Hippocampal formation (tissue), 2 donors: ENCODE data around the gene ZBP1.

ENCODE experiments used
- DNase-seq, 2 donors: peaks; one replicate each; lab custom pipeline; 2025; lab: John Stamatoyannopoulos, UW

Gene ZBP1

GRCh38 chr20:57598491-57598890 is 21.7 kb downstream of the ZBP1 start:
- DNase-seq, result no peak

- no peak for DNase-seq
Observed at GRCh38 chr20:57598060-57598459, 22.2 kb downstream of the ZBP1 start.

GRCh38 chr20:57596998-57597939 is 23.0 kb downstream of the ZBP1 start:
- DNase-seq, result peak; percentile 28 to 35

GRCh38 chr20:57596358-57596757 is 23.9 kb downstream of the ZBP1 start:
- DNase-seq, result no peak

- DNase-seq, result no peak
Observed at GRCh38 chr20:57595041-57596030, 24.9 kb downstream of the ZBP1 start.

- DNase-seq, result no peak
Observed at GRCh38 chr20:57594092-57594951, 25.9 kb downstream of the ZBP1 start.

- no peak for DNase-seq
Observed at GRCh38 chr20:57593134-57593886, 26.9 kb downstream of the ZBP1 start.

GRCh38 chr20:57592263-57593092 is 27.7 kb downstream of the ZBP1 start:
- DNase-seq, result no peak

GRCh38 chr20:57591289-57592229 is 28.7 kb downstream of the ZBP1 start:
- DNase-seq, result no peak

GRCh38 chr20:57590485-57591288 is 29.5 kb downstream of the ZBP1 start:
- no peak for DNase-seq

- no peak for DNase-seq
Observed at GRCh38 chr20:57589728-57590484, 30.3 kb downstream of the ZBP1 start.

DNA sequence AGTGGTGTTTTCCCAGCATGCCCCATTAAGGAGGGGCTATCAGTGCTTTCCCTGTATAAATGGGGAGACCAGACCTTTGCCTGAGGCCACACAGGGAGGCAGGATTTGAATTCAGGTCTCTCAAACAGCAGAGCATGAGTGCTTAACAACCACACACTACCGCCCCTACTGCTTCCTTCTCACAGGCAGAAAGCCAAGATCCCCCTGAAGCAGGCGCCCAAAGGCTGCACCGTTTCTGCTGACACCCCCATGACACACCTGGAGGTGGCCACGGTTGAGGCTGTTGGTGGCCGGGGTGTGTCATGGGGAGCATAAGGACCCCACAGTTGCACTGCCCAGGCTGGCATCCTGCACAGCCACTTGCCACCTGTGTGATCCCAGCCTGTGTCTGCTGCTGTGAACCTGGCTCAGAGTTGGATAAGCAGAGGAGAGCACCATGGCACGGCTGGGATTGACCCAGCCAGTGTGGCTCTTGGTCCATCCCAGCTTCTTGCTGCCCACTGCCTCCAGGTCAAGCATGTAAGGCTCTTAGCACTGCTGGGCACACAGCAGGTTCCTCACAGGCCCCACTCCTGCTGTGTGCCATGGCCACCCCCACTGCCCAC is 31.0 kb downstream of the ZBP1 start:
- no peak for DNase-seq

DNA sequence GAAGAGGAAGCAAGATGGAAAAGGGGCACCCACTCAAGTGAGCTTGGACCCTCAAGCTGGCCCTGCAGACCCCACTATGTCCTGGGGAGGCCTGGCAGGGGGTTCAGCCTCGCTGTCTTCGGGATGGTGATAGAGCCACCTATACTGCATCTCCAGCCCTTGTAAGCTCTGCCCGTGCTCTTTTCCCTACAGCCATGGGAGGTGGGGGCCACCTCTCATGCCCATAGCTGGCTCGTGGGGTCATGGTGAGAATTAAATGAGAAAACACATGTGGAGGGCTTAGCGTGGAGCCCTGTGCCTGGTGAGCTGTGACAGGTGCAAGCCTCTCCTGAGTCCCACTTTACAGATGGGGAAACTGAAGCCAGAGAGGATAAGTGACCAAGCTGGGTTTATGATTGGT is 31.6 kb downstream of the ZBP1 start:
- no peak for DNase-seq

DNA sequence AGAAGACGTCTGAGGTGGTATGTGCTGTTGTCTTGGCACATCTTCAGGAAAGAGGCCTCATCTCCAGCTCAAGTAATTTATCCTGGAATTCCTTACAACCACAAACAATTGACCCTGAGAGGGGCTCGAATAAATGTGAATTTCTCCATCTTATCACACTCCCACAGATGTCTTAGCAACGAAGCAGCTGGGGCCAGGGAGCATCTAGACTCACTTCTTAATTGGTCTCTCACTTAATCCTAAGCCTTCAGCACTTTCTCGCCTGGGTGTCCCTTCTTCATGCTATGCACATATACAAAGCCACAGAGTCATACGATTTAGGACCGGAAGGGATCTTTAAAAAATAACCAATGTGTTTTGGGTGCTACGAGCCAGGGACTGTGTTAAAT is 32.2 kb downstream of the ZBP1 start:
- no peak for DNase-seq

DNA sequence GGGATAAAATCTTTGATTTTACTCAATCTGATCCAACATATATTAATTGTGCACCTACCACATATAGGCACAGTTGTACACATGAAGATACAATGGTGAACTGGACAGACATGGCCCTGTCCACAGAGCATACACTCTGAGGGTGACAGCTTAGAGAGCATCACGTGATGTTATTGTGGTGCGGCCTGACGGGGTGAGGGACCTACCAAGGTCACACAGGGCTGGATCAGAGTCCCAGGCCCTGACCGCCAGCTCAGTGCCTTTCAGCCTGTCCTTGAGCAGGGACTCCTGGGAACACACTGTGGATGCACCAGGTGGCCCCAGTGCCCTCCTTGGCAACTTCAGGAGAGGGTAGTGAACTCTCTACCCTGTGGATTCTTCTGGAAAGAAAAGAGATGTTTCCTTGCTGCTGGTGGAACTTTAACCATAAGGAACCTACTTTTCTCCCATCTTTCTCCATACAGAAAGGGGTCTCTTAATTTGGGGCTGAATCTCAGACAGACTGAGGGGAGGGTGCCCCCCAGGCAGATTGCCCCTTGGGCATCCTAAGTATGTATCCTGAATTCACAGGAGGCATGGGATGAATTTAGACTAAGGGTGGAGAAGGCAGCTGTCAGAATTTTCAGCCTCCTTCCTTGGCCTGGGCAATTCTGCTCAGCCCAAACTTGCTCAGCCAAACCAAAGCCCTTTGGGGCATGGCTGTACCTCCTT is 32.8 kb downstream of the ZBP1 start:
- DNase-seq, result no peak

DNA sequence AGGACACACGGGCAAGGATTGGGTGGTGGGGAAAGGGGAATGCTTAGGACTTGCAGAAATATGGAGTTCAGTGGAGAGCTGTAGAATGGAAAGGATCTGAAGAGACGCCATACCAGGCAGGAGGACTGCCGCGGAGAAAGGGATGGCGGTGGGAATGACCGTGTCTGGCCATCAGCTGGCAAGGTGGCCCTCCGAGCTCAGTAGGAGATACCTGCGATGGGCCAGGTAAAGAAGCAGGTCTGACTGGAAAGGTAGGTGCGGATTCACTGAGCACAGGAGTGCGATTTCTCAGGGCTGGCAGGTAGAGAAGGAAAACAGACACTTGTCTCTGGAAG is 33.3 kb downstream of the ZBP1 start:
- DNase-seq, result no peak
